Left lung (tissue), 10 donors: ENCODE results near the gene BSPRY. TPM values are rescaled to one million over a fixed set of nuclear protein-coding genes. Genes with fewer than 3 reads are reported as not detected.

ENCODE experiments used
- ATAC-seq: fragments of 200-7000 bp; cut with Tn5 transposase; one replicate; pipeline ENCODE4 v1.9.1; 2020; ENCODE audit warnings: moderate library complexity
- DNase-seq, 4 donors: peaks; one replicate each; pipeline ENCODE4 v3.0.0-alpha.2; 2013 to 2020
- H3K27ac ChIP-seq, 2 donors: fragments of 200-600 bp; sonication (generic) in 1 of 2; one replicate each; pipeline versions ENCODE4 v1.5.0 to v1.8.0; 2020 to 2021
- H3K27me3 ChIP-seq, 2 donors: fragments of 200-600 bp; sonication (generic) in 1 of 2; one replicate each; pipeline versions ENCODE4 v1.5.0 to v1.8.0; 2020 to 2021
- H3K36me3 ChIP-seq, 2 donors: fragments of 200-600 bp; sonication (generic) in 1 of 2; one replicate each; pipeline versions ENCODE4 v1.5.0 to v1.8.0; 2020 to 2021
- H3K4me1 ChIP-seq, 2 donors: fragments of 200-600 bp; one replicate each; pipeline ENCODE4 v1.8.0; 2021
- H3K4me3 ChIP-seq, 2 donors: fragments of 200-600 bp; sonication (generic) in 1 of 2; one replicate each; pipeline versions ENCODE4 v1.5.0 to v1.8.0; 2020 to 2021; ENCODE audit warnings: mild to moderate bottlenecking in 1 of 2
- H3K9me3 ChIP-seq, 2 donors: fragments of 200-600 bp; sonication (generic) in 1 of 2; one replicate each; pipeline versions ENCODE4 v1.5.0 to v1.8.0; 2020 to 2021
- CTCF ChIP-seq, 2 donors: fragments of 200-600 bp; sonication (generic) in 1 of 2; IDR thresholded peaks; one replicate each; pipeline versions ENCODE4 v1.5.0 to v1.8.0; 2021; ENCODE audit warnings: antibody characterized with exemption in 2 of 2
- intact Hi-C, 2 donors: fragments of 100-400 bp; cut with DNase I; formaldehyde crosslinking; loops; one replicate each; pipeline versions ENCODE4 v1.11.2 to v1.14.2; 2022
- polyA plus RNA-seq, 6 donors: library from polyadenylated mRNA; unstranded; fragments of 120-200 nt; gene quantifications; one replicate each; pipeline ENCODE4 v1.2.1, GENCODE V29; 2013; ENCODE audit not compliant: insufficient read length in 6 of 6
- total RNA-seq, 2 donors: library from RNA; stranded (reverse); fragmentation: NEBNext Ultra II Directional; extraction: Animal tissue kit (Norgen Biotek cat#: 25700); gene quantifications; one replicate each; pipeline ENCODE4 v1.2.1, GENCODE V29; 2021
- donor health status: DM: no; HTN: yes; CAD: no.
- donor health status: DM: no; HTN: no; CAD: no.

BSPRY gene
- total and polyA plus RNA-seq, 8 donors: 7.5 to 17.9 (median 8.4) TPM

GRCh38 chr9:113410207-113410864 is 61.0 kb downstream of the BSPRY start, which contains the start of the genes C9orf43 and POLE3:
C9orf43 (plus strand) TSS chr9:113410747; CDS start chr9:113413494, 2,747 bp downstream.
POLE3 (minus strand) TSS chr9:113410675; CDS start chr9:113410293, 382 bp downstream.
- peaks cover 0 to 21% of the 10 kb centered on the region in 2 donors for H3K36me3 ChIP-seq
- no peak for TF ChIP-seq CTCF (IDR thresholded peaks at IDR 0.05)
- intact Hi-C loops: no loop called here
- DNase-seq (peak; percentile 95 to 98 (median 97)), ATAC-seq (peak; percentile 98)
- H3K27me3 ChIP-seq: no peaks in the 10 kb centered on the region
- H3K27ac ChIP-seq: peak within 1 kb of the TSS; percentile 90 to 92
- peak within 1 kb of the TSS; percentile 84 to 92 for H3K4me3 ChIP-seq
- no peaks in the 10 kb centered on the region for H3K9me3 ChIP-seq
- peaks cover 10 to 37% of the 10 kb centered on the region in 2 donors for H3K4me1 ChIP-seq

GRCh38 chr9:113416149-113416721 is 66.9 kb downstream of the BSPRY start:
- ATAC-seq: peak; percentile 57
- no peak overlapping the region for H3K4me3 ChIP-seq
- no peaks in the 10 kb centered on the region for H3K9me3 ChIP-seq
- H3K4me1 ChIP-seq: peaks cover 4 to 5% of the 10 kb centered on the region in 2 donors
- H3K36me3 ChIP-seq: no peaks in the 10 kb centered on the region
- intact Hi-C loops: no loop called here
- DNase-seq: peak in 1 of 4 donors; percentile 13
- TF ChIP-seq CTCF (IDR thresholded peaks at IDR 0.05): no peak
- no peaks in the 10 kb centered on the region for H3K27me3 ChIP-seq
- H3K27ac ChIP-seq: peak overlapping the region; percentile 28 to 54

- no peaks in the 10 kb centered on the region for H3K4me1 ChIP-seq
- no peaks in the 10 kb centered on the region for H3K9me3 ChIP-seq
- no peak for TF ChIP-seq CTCF (IDR thresholded peaks at IDR 0.05)
- DNase-seq: no peak
- ATAC-seq: no peak
- H3K27ac ChIP-seq: no peak overlapping the region
- no peak overlapping the region for H3K4me3 ChIP-seq
- H3K27me3 ChIP-seq: no peaks in the 10 kb centered on the region
- intact Hi-C loops: no loop called here
- H3K36me3 ChIP-seq: no peaks in the 10 kb centered on the region
Measured at GRCh38 chr9:113417370-113417769, 68.0 kb downstream of the BSPRY start.

Other genes starting within 250 kb of the BSPRY start
- gene SLC31A2, start 198.5 kb upstream of the BSPRY start, total RNA-seq: 10 to 100 TPM; 22.0 to 39.3 TPM
- gene SLC31A2, start 198.5 kb upstream of the BSPRY start, polyA plus RNA-seq: 1 to 10 TPM; 2.4 to 3.4 (median 2.7) TPM
- 10 to 100 TPM; 35.7 to 55.3 TPM for gene FKBP15, start 128.3 kb upstream of the BSPRY start, total RNA-seq
- gene FKBP15, start 128.3 kb upstream of the BSPRY start, polyA plus RNA-seq: 10 to 100 TPM; 30.4 to 36.5 (median 32.0) TPM
- gene SLC31A1, start 128.0 kb upstream of the BSPRY start, total RNA-seq: 10 to 100 TPM; 34.7 to 45.0 TPM
- 10 to 100 TPM; 14.8 to 18.2 (median 16.7) TPM for gene SLC31A1, start 128.0 kb upstream of the BSPRY start, polyA plus RNA-seq
- 10 to 100 TPM; 27.8 to 32.7 TPM for gene CDC26, start 74.0 kb upstream of the BSPRY start, total RNA-seq
- gene CDC26, start 74.0 kb upstream of the BSPRY start, polyA plus RNA-seq: 10 to 100 TPM; 29.6 to 37.2 (median 33.0) TPM
- gene PRPF4, start 73.9 kb upstream of the BSPRY start, total RNA-seq: 10 to 100 TPM; 16.6 to 22.4 TPM
- 10 to 100 TPM; 29.3 to 34.0 (median 30.4) TPM for gene PRPF4, start 73.9 kb upstream of the BSPRY start, polyA plus RNA-seq
- gene RNF183, start 46.2 kb upstream of the BSPRY start, total RNA-seq: not detected
- under 1 TPM; 0.30 to 0.73 (median 0.49) TPM for gene RNF183, start 46.2 kb upstream of the BSPRY start, polyA plus RNA-seq
- 1 to 10 TPM; 3.5 to 4.4 TPM for gene WDR31, start 9.3 kb upstream of the BSPRY start, total RNA-seq
- gene WDR31, start 9.3 kb upstream of the BSPRY start, polyA plus RNA-seq: 1 to 10 TPM; 5.7 to 8.0 (median 6.5) TPM
- gene HDHD3, start 27.4 kb downstream of the BSPRY start, total RNA-seq: 10 to 100 TPM; 16.6 to 19.9 TPM
- 10 to 100 TPM; 12.3 to 15.5 (median 14.7) TPM for gene HDHD3, start 27.4 kb downstream of the BSPRY start, polyA plus RNA-seq
- 10 to 100 TPM; 36.8 to 48.7 TPM for gene ALAD, start 51.7 kb downstream of the BSPRY start, total RNA-seq
- gene ALAD, start 51.7 kb downstream of the BSPRY start, polyA plus RNA-seq: 10 to 100 TPM; 39.9 to 50.7 (median 44.7) TPM
- 10 to 100 TPM; 24.1 to 43.3 TPM for gene POLE3, start 61.1 kb downstream of the BSPRY start, total RNA-seq
- gene POLE3, start 61.1 kb downstream of the BSPRY start, polyA plus RNA-seq: 10 to 100 TPM; 58.7 to 69.0 (median 66.4) TPM
- under 1 TPM; 0.47 to 0.73 TPM for gene C9orf43, start 61.2 kb downstream of the BSPRY start, total RNA-seq
- 1 to 10 TPM in 2 of 6 donors, under 1 TPM in 4; 0.53 to 1.2 (median 0.87) TPM for gene C9orf43, start 61.2 kb downstream of the BSPRY start, polyA plus RNA-seq
- 10 to 100 TPM; 77.8 to 96.9 TPM for gene RGS3, start 114.2 kb downstream of the BSPRY start, total RNA-seq
- gene RGS3, start 114.2 kb downstream of the BSPRY start, polyA plus RNA-seq: 10 to 100 TPM; 69.6 to 92.4 (median 74.5) TPM